Neural cell (in vitro differentiated cells): Measurements from ENCODE around the gene PCTP. TPM values are rescaled to one million over a fixed set of nuclear protein-coding genes. Genes with fewer than 3 reads are reported as not detected.

Experiments used
- H2AFZ ChIP-seq: fragments of 200-600, 300-800 bp; sonication (generic), shearing (Covaris generic); 2 replicates; pipeline ENCODE4 v1.6.0; 2014; ENCODE audit warnings: low read depth, mild to moderate bottlenecking, antibody characterized with exemption, low read length, moderate library complexity
- H3F3A ChIP-seq: fragments of 200-600 bp; shearing (Covaris generic); 2 replicates; pipeline ENCODE4 v1.6.1; 2016; ENCODE audit warnings: mild to moderate bottlenecking, moderate library complexity, mixed read lengths, antibody characterized with exemption, low read length; ENCODE audit not compliant: insufficient read depth, poor library complexity, severe bottlenecking
- H3K27ac ChIP-seq: fragments of 200-600, 300-800 bp; sonication (generic), shearing (Covaris generic); 2 replicates; pipeline ENCODE4 v1.5.1; 2014; ENCODE audit warnings: mild to moderate bottlenecking, low read length, moderate library complexity
- H3K27me3 ChIP-seq: fragments of 300-800, 200-600 bp; sonication (generic), shearing (Covaris generic); 2 replicates; pipeline ENCODE4 v1.6.0; 2014; ENCODE audit warnings: mild to moderate bottlenecking, low read depth, low read length, moderate library complexity; ENCODE audit not compliant: insufficient read depth
- H3K36me3 ChIP-seq: fragments of 300-800, 200-600 bp; sonication (generic), shearing (Covaris generic); 2 replicates; pipeline ENCODE4 v1.5.1; 2014; ENCODE audit warnings: mild to moderate bottlenecking, antibody characterized with exemption, low read length, moderate library complexity; ENCODE audit not compliant: insufficient read depth
- H3K4me2 ChIP-seq: fragments of 300-800, 200-600 bp; sonication (generic), shearing (Covaris generic); 2 replicates; pipeline ENCODE4 v1.6.0; 2014; ENCODE audit warnings: mild to moderate bottlenecking, low read length
- H3K4me3 ChIP-seq: fragments of 300-800, 200-600 bp; sonication (generic), shearing (Covaris generic); 2 replicates; pipeline ENCODE4 v1.5.1; 2014; ENCODE audit warnings: mild to moderate bottlenecking, low read length, moderate library complexity
- H3K79me2 ChIP-seq: fragments of 200-600 bp; shearing (Covaris generic); replicated peaks from 2 replicates; pipeline ENCODE4 v1.6.0; 2014; ENCODE audit warnings: mild to moderate bottlenecking, low read length, moderate library complexity; ENCODE audit not compliant: insufficient read depth
- H3K9ac ChIP-seq: fragments of 300-800, 200-600 bp; sonication (generic), shearing (Covaris generic); 2 replicates; pipeline ENCODE4 v1.6.1; 2016; ENCODE audit warnings: mild to moderate bottlenecking, low read length, mixed read lengths
- H3K9me2 ChIP-seq: fragments of 200-600 bp; shearing (Covaris generic); 2 replicates; pipeline ENCODE4 v1.6.1; 2016; ENCODE audit warnings: mild to moderate bottlenecking, low read length, mixed read lengths; ENCODE audit not compliant: insufficient read depth
- H3K9me3 ChIP-seq: fragments of 200-600, 300-800 bp; sonication (generic), shearing (Covaris generic); 2 replicates; pipeline ENCODE4 v1.6.1; 2016; ENCODE audit warnings: mild to moderate bottlenecking, mixed run types, low read length, moderate library complexity, mixed read lengths
- H4K20me1 ChIP-seq: fragments of 200-600 bp; shearing (Covaris generic); 2 replicates; pipeline ENCODE4 v1.6.1; 2016; ENCODE audit warnings: mild to moderate bottlenecking, mixed run types; ENCODE audit not compliant: insufficient read depth
- EP300 ChIP-seq: fragments of 450-650 bp; conservative IDR thresholded peaks from 2 replicates; pipeline ENCODE4 v1.6.1; 2014; ENCODE audit warnings: antibody characterized with exemption, mild to moderate bottlenecking, moderate library complexity; ENCODE audit not compliant: poor library complexity, severe bottlenecking
- EZH2 ChIP-seq: fragments of 200-600, 300-800 bp; shearing (Covaris generic), sonication (generic); IDR thresholded peaks from 2 replicates; pipeline ENCODE4 v1.6.1; 2014; ENCODE audit warnings: antibody characterized with exemption, low read length, borderline replicate concordance, mild to moderate bottlenecking; ENCODE audit not compliant: insufficient read depth, poor library complexity, severe bottlenecking
- MXI1 ChIP-seq: fragments of 450-650 bp; conservative IDR thresholded peaks from 2 replicates; pipeline ENCODE4 v1.6.1; 2014; ENCODE audit warnings: antibody characterized with exemption, mild to moderate bottlenecking; ENCODE audit not compliant: poor library complexity, severe bottlenecking
- POLR2AphosphoS5 ChIP-seq: IDR thresholded peaks from 2 replicates; pipeline ENCODE4 v1.6.1; 2012
- RAD21 ChIP-seq: fragments of 450-650 bp; conservative IDR thresholded peaks from 2 replicates; pipeline ENCODE4 v1.6.1; 2014; ENCODE audit warnings: antibody characterized with exemption, mild to moderate bottlenecking, moderate library complexity
- REST ChIP-seq: IDR thresholded peaks from 2 replicates; pipeline ENCODE4 v1.6.1; 2012; ENCODE audit warnings: borderline replicate concordance
- SMC3 ChIP-seq: fragments of 450-650 bp; conservative IDR thresholded peaks from 2 replicates; pipeline ENCODE4 v1.6.1; 2014; ENCODE audit warnings: antibody characterized with exemption, mild to moderate bottlenecking, moderate library complexity; ENCODE audit not compliant: poor library complexity
- TAF1 ChIP-seq: IDR thresholded peaks from 2 replicates; pipeline ENCODE4 v1.6.1; 2012; ENCODE audit warnings: low read depth
- polyA plus RNA-seq: library from polyadenylated mRNA; depleted of rRNA; stranded (reverse); fragments of >200 nt; gene quantifications from 2 replicates; pipeline ENCODE4 v1.2.3, GENCODE V29; 2014
- TF ChIP-seq, protein P1 (sequence below): fragments of 450-650 bp; IDR thresholded peaks from 2 replicates; pipeline ENCODE4 v1.5.1; 2014; ENCODE audit warnings: antibody characterized with exemption, mild to moderate bottlenecking, moderate library complexity; ENCODE audit not compliant: poor library complexity, severe bottlenecking

PCTP gene
- polyA plus RNA-seq, 1 donor from 2014 or later, result 3.9 TPM

- no peak for TF ChIP-seq SMC3
- TF ChIP-seq, protein P1, sequence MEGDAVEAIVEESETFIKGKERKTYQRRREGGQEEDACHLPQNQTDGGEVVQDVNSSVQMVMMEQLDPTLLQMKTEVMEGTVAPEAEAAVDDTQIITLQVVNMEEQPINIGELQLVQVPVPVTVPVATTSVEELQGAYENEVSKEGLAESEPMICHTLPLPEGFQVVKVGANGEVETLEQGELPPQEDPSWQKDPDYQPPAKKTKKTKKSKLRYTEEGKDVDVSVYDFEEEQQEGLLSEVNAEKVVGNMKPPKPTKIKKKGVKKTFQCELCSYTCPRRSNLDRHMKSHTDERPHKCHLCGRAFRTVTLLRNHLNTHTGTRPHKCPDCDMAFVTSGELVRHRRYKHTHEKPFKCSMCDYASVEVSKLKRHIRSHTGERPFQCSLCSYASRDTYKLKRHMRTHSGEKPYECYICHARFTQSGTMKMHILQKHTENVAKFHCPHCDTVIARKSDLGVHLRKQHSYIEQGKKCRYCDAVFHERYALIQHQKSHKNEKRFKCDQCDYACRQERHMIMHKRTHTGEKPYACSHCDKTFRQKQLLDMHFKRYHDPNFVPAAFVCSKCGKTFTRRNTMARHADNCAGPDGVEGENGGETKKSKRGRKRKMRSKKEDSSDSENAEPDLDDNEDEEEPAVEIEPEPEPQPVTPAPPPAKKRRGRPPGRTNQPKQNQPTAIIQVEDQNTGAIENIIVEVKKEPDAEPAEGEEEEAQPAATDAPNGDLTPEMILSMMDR, result no peak
- TF ChIP-seq MXI1, result no peak
- TF ChIP-seq REST, result no peak
- no peak for TF ChIP-seq TAF1
- TF ChIP-seq POLR2AphosphoS5, result no peak
- no peak for TF ChIP-seq RAD21
- no peak for TF ChIP-seq EP300
- no peak for TF ChIP-seq EZH2
- H3K4me2 ChIP-seq, result no peak overlapping the region
- no peaks in the 10 kb centered on the region for H3K36me3 ChIP-seq
Measured at GRCh38 chr17:55778389-55779118, 27.7 kb downstream of the PCTP start.

GRCh38 chr17:55783684-55784245, 32.9 kb downstream of the PCTP start:
- peaks cover 4% of the 10 kb centered on the region for H3K9me3 ChIP-seq
- no peaks in the 10 kb centered on the region for H3K9me2 ChIP-seq
- no peak overlapping the region for H3K27ac ChIP-seq
- no peaks in the 10 kb centered on the region for H4K20me1 ChIP-seq
- H2AFZ ChIP-seq, result no peak overlapping the region
- H3F3A ChIP-seq, result no peaks in the 10 kb centered on the region
- H3K36me3 ChIP-seq, result no peaks in the 10 kb centered on the region
- H3K4me2 ChIP-seq, result no peak overlapping the region
- H3K9ac ChIP-seq, result no peak overlapping the region
- no peak for TF ChIP-seq REST
- TF ChIP-seq MXI1, result no peak
- no peak for TF ChIP-seq EP300
- no peak for TF ChIP-seq EZH2
- no peak for TF ChIP-seq TAF1
- no peak for TF ChIP-seq RAD21
- no peak for TF ChIP-seq POLR2AphosphoS5
- no peak for TF ChIP-seq SMC3
- TF ChIP-seq, protein P1, result no peak
- H3K4me3 ChIP-seq, result no peak overlapping the region
- no peaks in the 10 kb centered on the region for H3K27me3 ChIP-seq
- no peaks in the 10 kb centered on the region for H3K79me2 ChIP-seq

More at GRCh38 chr17:55778389-55779118, 27.7 kb downstream of the PCTP start:
- no peaks in the 10 kb centered on the region for H3K9me2 ChIP-seq
- H3K9me3 ChIP-seq, result no peaks in the 10 kb centered on the region
- H3K9ac ChIP-seq, result no peak overlapping the region
- H2AFZ ChIP-seq, result no peak overlapping the region
- no peaks in the 10 kb centered on the region for H4K20me1 ChIP-seq
- H3K79me2 ChIP-seq, result no peaks in the 10 kb centered on the region
- H3K4me3 ChIP-seq, result no peak overlapping the region
- H3K27ac ChIP-seq, result no peak overlapping the region
- H3F3A ChIP-seq, result no peaks in the 10 kb centered on the region
- H3K27me3 ChIP-seq, result no peaks in the 10 kb centered on the region
